ENCODE measurements around the gene APOD.

The APOD gene

DNA sequence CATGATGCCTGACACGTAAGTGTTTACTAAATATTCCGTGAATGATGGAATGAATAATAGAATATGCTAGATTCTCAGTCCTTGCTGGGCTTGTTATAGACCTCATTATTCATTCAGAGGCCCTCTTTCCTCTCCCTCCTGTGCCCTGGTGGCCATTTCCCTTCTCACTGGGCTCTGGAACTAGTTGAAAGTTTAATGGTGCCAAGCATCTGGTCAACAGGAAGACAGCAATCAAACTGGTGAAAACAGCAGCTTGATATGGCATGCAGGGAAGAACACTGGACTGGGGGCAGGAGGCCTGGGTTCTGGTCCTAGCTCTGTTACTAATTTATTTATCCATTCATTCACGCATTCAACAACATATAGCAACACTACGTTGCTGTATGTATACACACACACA is 3.7 kb upstream of the APOD start:
- DNase-seq (ENCODE audit: low spot score), result no peak

GRCh38 chr3:195584543-195584870 is 767 bp upstream of the APOD start:
- no peak for DNase-seq (ENCODE audit: low spot score)

GRCh38 chr3:195582947-195583346 is 793 bp downstream of the APOD start:
- no peak for DNase-seq (ENCODE audit: low spot score)

DNA sequence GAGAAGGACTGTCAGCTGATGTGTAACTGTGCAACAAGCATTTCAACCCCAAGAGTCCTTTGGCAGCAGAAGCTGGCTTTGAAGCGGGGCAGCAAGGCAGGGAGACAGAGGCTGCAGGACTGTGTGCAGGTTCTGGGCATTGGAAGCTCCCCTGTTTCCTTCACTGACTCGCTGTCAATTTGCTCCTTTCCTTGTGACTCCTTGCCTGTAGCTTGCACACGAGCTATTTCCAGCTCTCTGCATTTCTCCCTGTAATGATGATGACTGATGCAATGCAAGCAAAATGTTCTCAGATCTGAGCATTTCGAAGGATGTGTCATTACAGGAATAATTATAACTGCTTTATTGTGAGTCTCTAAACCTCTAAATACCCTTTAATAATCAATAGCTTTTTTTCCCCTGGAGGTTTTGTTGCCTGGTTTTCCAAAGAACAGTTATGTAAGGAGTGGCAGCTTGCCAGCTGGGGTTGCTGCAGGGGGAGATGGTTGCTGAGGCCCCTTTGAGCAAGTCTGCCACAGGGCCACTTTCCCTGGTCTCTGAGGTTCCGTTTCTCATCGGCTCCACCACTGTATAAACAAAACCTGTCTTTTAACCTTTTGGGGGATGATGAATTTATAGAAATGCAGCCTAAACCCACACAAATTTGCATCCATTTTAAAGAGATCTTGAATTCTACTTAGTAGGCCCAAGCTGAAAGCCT is 2.8 kb downstream of the APOD start:
- DNase-seq (ENCODE audit: low spot score), result no peak

DNA sequence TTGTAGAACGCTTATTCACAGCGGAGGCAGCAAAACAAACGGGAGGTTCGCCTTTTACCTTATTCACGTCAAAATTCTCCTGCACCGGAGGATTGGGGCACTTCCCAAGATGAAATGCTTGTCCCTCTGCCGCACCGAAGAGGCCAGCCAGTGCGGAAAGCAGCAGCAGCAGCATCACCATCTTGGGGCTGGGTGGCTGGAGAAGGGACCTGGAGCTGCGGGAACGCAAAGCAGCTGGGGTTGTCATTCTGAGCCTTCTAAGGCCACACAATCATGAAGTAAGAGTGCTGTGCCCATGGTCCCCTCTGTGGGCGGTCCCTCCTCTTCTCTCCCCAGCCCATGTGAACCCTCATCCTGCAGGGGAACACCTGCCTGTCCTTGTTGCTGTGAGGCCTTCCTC is 4.5 kb downstream of the APOD start:
- no peak for DNase-seq (ENCODE audit: low spot score)

DNA sequence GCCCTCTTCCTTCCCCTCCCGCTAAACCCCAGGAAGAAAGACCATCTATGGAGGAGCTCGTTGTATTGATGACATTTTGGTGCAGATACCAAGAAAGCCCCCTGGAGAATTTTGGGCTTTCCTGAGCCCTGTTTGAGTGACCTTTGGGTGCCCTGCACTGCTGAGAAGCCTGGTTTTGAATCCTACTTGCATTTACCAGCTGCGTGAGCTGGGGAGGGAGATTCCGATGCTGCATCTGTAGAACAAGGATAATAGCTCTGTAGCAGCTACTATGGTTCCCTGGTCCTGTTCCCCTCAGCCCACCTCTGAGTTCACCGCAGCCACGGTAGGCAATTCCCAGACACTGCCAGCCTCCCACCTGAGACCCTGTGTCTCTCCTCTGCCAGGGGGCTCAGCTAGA is 5.2 kb downstream of the APOD start:
- DNase-seq (ENCODE audit: low spot score), result no peak

DNA sequence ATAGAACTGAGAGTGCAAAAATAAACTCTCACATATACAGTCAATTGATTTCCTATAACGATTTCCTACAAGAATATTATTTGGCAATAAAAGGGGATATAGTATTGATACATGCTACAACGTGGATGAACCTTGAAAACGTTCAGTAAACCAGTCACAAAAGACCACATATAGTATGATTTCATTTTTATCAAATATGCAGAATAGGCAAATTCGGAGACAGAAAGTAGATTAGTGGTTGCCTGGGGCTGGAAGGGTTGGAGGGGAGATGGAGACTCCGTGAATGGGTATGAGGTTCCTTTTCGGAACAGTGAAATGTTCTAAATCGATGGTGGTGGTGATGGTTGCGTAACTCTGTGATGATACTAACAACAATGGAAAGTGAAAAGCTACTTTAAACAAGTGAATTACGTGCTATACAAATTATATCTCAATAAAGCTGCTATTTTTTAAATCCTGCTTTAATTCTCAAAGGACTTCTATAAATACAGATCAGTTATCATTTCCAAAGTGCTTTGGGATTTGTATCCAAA is 6.0 kb downstream of the APOD start:
- DNase-seq (ENCODE audit: low spot score), result no peak

- no peak for DNase-seq (ENCODE audit: low spot score)
Measured at GRCh38 chr3:195574497-195575304, 9.0 kb downstream of the APOD start.

- no peak for DNase-seq (ENCODE audit: low spot score)
Measured at GRCh38 chr3:195573611-195574496, 9.9 kb downstream of the APOD start.

- DNase-seq (ENCODE audit: low spot score), result no peak
Measured at GRCh38 chr3:195571361-195571760, 12.4 kb downstream of the APOD start.

GRCh38 chr3:195570912-195571311 is 12.8 kb downstream of the APOD start:
- DNase-seq (ENCODE audit: low spot score), result no peak

DNA sequence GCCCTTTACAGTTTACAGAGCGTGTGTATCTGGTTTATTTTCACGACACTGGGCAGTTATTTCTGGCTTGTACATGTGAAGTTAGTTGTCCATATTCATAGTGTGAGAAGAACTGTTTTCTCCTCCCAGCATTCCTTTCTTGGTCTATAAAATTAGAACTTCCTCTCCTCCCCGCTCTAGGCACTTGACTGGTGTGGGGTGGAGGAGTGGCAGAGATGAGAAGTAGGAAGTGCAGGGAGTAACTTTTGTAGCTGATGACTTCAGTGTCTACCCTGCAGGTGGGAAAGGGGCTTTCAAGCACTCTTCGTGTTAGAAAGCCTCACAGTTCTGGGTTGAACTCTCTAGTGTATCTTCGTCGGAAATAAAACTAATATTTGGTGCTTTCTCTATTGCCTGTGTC is 13.4 kb downstream of the APOD start:
- DNase-seq (ENCODE audit: low spot score), result no peak

GRCh38 chr3:195568630-195569029 is 15.1 kb downstream of the APOD start:
- DNase-seq (ENCODE audit: low spot score), result no peak

DNA sequence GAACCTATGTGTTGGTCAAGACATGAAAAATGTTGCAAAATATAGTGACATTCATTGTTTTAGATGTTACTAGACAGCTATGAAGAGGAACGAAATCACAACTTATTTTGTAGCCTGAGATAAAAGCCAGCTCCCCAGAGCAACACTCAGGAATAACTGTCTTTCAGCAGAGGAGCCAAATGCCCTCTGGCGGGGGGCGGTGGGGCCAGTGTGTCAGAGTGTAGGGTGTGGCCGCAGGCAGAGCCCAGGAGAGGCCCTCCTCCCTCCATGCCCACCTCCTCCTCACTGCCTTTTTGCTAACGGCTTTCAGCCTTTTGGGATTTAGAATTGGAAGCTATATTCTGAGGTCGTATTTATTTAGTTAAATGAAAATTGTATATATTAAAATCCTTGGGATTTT is 16.9 kb downstream of the APOD start:
- DNase-seq (ENCODE audit: low spot score), result no peak

- no peak for DNase-seq (ENCODE audit: low spot score)
Measured at GRCh38 chr3:195565716-195566115, 18.0 kb downstream of the APOD start.

DNA sequence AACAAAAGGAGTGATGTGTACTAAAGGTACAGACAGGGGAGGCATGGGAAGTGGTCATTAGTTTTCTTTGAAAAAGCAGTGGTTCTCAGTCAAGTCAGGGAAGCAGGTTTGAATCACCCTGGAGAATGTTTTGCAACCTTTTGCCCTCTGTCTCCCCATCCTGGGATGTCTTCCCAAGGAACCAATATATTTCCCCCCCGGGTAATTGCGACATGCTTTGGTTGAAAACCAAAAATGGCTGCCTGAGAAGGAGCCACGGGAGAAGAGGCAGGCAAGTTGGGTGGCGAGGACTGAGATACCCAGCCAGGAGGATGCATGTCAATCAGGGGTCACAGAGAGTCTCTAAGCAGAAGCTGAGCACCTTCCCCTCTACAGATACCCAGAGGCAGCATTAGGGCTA is 20.4 kb downstream of the APOD start:
- no peak for DNase-seq (ENCODE audit: low spot score)

DNA sequence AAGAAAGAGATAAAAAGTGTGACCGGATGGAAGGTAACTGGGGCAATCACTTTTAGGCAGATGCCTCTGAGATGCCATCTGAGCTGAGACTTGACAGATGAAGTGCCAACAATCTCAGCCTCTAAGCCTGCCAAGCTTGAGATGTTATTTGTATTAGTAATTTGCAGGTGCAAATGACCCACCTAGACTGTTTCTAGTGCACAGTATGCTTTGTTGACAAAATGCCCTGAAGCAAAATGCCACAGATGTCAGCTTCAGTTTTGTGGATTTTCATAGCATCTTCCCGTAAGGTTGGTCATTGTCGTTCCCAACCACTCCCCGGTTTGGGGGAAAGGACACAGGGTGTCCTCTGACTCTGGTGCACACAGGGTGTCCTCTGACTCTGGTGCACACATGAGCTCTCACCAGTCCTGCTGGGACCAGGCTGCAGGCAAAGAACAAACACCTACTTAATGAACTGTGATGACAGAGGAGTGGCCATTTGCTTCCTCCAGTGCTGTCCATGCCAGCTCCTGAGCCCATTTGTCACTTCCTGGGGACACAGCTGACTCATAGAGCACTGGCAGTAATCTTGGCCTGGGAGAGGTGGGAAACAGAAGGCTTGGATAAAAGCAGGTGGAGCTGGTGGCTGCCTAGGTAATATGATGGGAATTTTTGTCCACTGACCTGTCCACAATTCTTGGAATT is 23.9 kb downstream of the APOD start:
- no peak for DNase-seq (ENCODE audit: low spot score)

DNA sequence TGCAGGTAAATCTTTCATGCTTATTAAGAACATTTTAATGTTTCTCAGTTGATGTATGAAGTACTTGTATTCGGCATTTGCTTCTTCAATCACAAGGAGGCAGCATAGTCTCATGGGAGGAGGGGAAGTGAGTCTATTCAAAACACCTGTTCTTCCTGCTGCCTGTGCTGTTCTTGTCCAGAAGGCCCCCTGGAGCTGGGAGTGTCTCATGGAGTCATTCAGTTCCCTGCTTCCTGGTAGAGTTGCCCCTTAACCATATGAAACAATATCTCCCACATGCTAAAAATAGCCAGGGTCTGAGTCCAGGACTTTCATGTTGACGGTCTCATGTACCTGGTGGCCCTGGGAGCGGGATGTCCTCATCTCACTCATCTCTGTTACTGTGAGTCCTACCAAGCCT is 25.1 kb downstream of the APOD start:
- DNase-seq (ENCODE audit: low spot score), result peak; percentile 44

DNA sequence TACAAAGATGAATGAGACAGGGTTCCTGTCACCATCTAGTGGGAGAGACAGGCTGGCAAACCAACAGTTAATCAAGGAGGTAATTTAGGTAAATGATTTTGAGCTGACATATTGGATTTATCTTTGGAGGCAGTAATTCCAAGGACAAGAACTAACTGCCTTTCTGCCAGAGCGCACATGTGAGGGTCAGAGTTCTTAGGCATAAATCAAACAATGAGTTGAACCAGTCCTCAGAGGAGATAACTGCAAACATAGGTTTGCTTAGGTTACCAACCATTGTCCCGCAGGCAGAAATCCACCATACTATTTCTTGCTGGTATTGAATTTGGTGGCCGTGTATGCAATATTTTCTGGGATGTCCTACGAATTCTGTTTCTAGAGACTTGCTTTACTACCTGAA is 26.4 kb downstream of the APOD start:
- no peak for DNase-seq (ENCODE audit: low spot score)

DNA sequence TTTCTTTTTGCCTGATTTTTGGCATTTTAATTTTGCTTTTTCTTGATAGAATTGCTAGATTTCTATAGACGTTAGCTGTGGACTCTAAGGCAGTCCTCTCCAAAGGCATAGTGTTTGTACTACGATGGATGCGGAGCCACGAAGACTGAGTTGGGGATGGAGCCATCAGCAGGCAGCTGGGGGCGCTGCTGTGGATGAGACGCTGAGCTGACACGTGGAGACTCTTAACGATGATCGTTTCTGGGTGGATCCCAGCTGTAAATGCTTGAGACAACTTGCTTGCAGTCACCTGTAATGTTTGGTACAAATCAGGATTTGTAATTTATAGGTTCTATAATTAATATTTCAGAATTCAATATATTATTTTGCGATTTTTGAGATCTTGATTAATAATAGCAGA is 27.4 kb downstream of the APOD start:
- no peak for DNase-seq (ENCODE audit: low spot score)

DNA sequence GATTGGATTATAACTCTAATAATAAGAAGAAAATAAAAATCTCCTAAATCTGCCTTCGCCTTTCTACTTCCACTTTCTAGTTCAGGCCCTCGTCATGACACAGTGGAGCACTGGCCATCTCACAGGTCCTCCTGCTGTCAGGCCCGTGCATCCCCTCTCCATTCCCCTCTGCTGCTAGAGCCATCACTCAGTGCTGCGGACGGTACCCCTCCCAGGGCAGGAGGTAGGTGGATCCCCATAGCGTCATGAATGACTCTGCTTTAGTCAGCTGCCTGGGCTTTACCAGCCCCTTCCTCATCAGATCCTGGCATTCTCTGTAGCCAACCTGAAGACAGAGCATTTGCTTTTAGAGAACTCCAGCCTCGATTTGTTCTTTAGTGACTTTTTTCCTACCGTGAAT is 28.6 kb downstream of the APOD start:
- no peak for DNase-seq (ENCODE audit: low spot score)

- no peak for DNase-seq (ENCODE audit: low spot score)
Measured at GRCh38 chr3:195554458-195554857, 29.3 kb downstream of the APOD start.

All from activated CD4-positive, alpha-beta T cell treated with anti-CD3 and anti-CD28 coated beads, Interleukin-2, Interleukin-4, amounts not matched to agents 100 ng/mL and 50 ng/mL, durations not matched to agents 16 hours and 8 hours (primary cell).